SH-SY5Y (cell line): Measurements from ENCODE around the gene HOXB6.

Source experiments
- GATA2 ChIP-seq: IDR thresholded peaks from 2 replicates; pipeline ENCODE4 v1.6.1; 2011; ENCODE audit warnings: mild to moderate bottlenecking, low read depth, low read length
- GATA3 ChIP-seq: IDR thresholded peaks from 2 replicates; pipeline ENCODE4 v1.6.1; 2011; ENCODE audit warnings: low read depth, mild to moderate bottlenecking, low read length, moderate library complexity

- TF ChIP-seq GATA2 = no peak
- no peak for TF ChIP-seq GATA3
These were observed 36.8 kb upstream of the HOXB6 start for GRCh38 chr17:48641541-48642058.
